Neural progenitor cell (in vitro differentiated cells): ENCODE results near the gene TNFSF13B. TPM values are rescaled to one million over a fixed set of nuclear protein-coding genes. Genes with fewer than 3 reads are reported as not detected.
"Not testable (repeated sequence)": the region's sequence is repeated elsewhere in the genome, so short reads cannot be mapped to it uniquely, and the experiment has no call there.

Experiments used
- DNase-seq: peaks from one replicate; pipeline ENCODE4 v3.0.0-alpha.2; 2016; ENCODE audit warnings: low spot score
- H2AFZ ChIP-seq: fragments of 200-600 bp; sonication (generic); replicated peaks from 2 replicates; pipeline ENCODE4 v1.6.1; 2016; ENCODE audit warnings: antibody characterized with exemption
- H3F3A ChIP-seq: fragments of 200-600 bp; sonication (generic); 2 replicates; pipeline ENCODE4 v1.6.1; 2016; ENCODE audit warnings: antibody characterized with exemption, low read depth
- H3K27ac ChIP-seq: fragments of 200-600 bp; sonication (generic); 2 replicates; pipeline ENCODE4 v1.5.1; 2016; ENCODE audit warnings: mild to moderate bottlenecking
- H3K27me3 ChIP-seq: fragments of 200-600 bp; sonication (generic); 2 replicates; pipeline ENCODE4 v1.6.1; 2016; ENCODE audit warnings: mild to moderate bottlenecking, moderate library complexity
- H3K36me3 ChIP-seq: fragments of 200-600 bp; sonication (generic); 2 replicates; pipeline ENCODE4 v1.5.1; 2016
- H3K4me1 ChIP-seq: fragments of 200-600 bp; sonication (generic); 2 replicates; pipeline ENCODE4 v1.6.1; 2016; ENCODE audit warnings: mixed run types
- H3K4me2 ChIP-seq: fragments of 200-600 bp; sonication (generic); 2 replicates; pipeline ENCODE4 v1.6.1; 2016
- H3K4me3 ChIP-seq: fragments of 200-600 bp; sonication (generic); 2 replicates; pipeline ENCODE4 v1.5.1; 2016
- H3K79me2 ChIP-seq: fragments of 200-600 bp; sonication (generic); 2 replicates; pipeline ENCODE4 v1.6.1; 2016; ENCODE audit warnings: low read depth
- H3K9ac ChIP-seq: fragments of 200-600 bp; sonication (generic); 2 replicates; pipeline ENCODE4 v1.6.1; 2016
- H3K9me3 ChIP-seq: fragments of 200-600 bp; sonication (generic); 2 replicates; pipeline ENCODE4 v1.5.1; 2016; ENCODE audit warnings: low read depth
- H4K20me1 ChIP-seq: fragments of 200-600 bp; sonication (generic); 2 replicates; pipeline ENCODE4 v1.6.1; 2016; ENCODE audit warnings: low read depth
- H3K27ac Mint-ChIP-seq: 3 replicates; pipeline ENCODE4 v1.8.0; 2021; ENCODE audit warnings: mixed read lengths
- H3K27me3 Mint-ChIP-seq: 2 replicates; pipeline ENCODE4 v1.8.0; 2022; ENCODE audit warnings: low read depth, mild to moderate bottlenecking, inconsistent platforms, moderate library complexity, mixed read lengths; ENCODE audit not compliant: insufficient read depth
- H3K36me3 Mint-ChIP-seq: 3 replicates; pipeline ENCODE4 v1.8.0; 2021; ENCODE audit warnings: mixed read lengths
- H3K4me1 Mint-ChIP-seq: 3 replicates; pipeline ENCODE4 v1.8.0; 2021; ENCODE audit warnings: mixed read lengths
- H3K4me3 Mint-ChIP-seq: 3 replicates; pipeline ENCODE4 v1.8.0; 2021; ENCODE audit warnings: mild to moderate bottlenecking, moderate library complexity, mixed read lengths
- H3K9me3 Mint-ChIP-seq: 3 replicates; pipeline ENCODE4 v1.8.0; 2020; ENCODE audit warnings: mixed read lengths
- EZH2 ChIP-seq: fragments of 200-600 bp; sonication (generic); IDR thresholded peaks from 2 replicates; pipeline ENCODE4 v1.6.1; 2017; ENCODE audit warnings: antibody characterized with exemption, mild to moderate bottlenecking, moderate library complexity
- EZH2phosphoT487 ChIP-seq: fragments of 200-600 bp; sonication (generic); IDR thresholded peaks from 2 replicates; pipeline ENCODE4 v1.6.1; 2017; ENCODE audit warnings: antibody characterized with exemption
- total RNA-seq: library from RNA; depleted of rRNA; stranded (reverse); fragments of >200 nt; gene quantifications from 2 replicates; pipeline ENCODE4 v1.2.3, GENCODE V29; 2015; ENCODE audit warnings: low replicate concordance
- TF ChIP-seq, protein P1 (sequence below): fragments of 200-600 bp; sonication (generic); IDR thresholded peaks from 2 replicates; pipeline ENCODE4 v1.5.1; 2017; ENCODE audit warnings: antibody characterized with exemption, mild to moderate bottlenecking

The TNFSF13B gene
- total RNA-seq, 1 donor from 2014 or later, result 0.45 TPM

DNA sequence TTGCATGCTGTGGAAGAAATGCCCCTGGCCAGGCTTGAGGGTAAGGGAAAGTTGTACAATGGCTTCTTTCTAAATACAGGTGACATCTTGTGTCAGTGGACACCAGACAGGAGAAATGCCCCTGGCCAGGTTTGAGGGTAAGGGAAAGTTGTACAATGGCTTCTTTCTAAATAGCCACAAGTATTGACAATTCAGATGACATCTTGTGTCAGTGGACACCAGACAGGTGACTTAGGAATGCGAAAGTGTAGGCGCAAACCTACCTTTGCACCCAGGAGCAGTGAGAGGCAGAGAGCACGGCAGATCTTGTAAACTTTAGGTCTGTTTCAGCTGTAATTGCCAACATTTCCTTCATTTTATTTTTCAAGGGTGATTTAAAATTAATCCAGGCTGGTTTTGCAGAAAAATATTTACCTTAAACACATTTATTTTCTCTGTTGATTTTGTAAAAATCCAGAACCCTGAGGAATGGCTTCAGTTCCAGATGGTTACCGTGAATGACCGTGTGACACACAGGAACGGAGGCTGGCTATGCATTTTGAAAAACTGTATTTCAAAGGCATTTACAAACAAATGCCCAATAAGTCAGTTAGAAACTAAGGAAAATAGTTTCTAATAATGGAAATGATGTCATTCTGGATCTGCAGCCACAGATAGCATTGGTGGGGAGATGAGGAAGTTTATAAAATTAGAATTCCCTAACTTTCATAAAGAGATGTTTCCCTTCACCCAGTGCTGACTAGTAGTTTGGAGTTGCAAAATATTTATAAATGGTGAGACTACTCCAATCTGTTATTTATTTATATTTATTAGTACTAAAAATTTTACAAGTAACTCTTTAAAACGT, 34.9 kb downstream of the TNFSF13B start:
- no peaks in the 10 kb centered on the region for H3K9me3 Mint-ChIP-seq
- no peaks in the 10 kb centered on the region for H3K36me3 ChIP-seq
- H3K27ac Mint-ChIP-seq, result no peak overlapping the region
- H3K79me2 ChIP-seq, result no peaks in the 10 kb centered on the region
- no peak overlapping the region for H3K9ac ChIP-seq
- H3K4me1 Mint-ChIP-seq, result no peaks in the 10 kb centered on the region
- TF ChIP-seq EZH2, result no peak
- no peak for TF ChIP-seq EZH2phosphoT487
- TF ChIP-seq, protein P1, sequence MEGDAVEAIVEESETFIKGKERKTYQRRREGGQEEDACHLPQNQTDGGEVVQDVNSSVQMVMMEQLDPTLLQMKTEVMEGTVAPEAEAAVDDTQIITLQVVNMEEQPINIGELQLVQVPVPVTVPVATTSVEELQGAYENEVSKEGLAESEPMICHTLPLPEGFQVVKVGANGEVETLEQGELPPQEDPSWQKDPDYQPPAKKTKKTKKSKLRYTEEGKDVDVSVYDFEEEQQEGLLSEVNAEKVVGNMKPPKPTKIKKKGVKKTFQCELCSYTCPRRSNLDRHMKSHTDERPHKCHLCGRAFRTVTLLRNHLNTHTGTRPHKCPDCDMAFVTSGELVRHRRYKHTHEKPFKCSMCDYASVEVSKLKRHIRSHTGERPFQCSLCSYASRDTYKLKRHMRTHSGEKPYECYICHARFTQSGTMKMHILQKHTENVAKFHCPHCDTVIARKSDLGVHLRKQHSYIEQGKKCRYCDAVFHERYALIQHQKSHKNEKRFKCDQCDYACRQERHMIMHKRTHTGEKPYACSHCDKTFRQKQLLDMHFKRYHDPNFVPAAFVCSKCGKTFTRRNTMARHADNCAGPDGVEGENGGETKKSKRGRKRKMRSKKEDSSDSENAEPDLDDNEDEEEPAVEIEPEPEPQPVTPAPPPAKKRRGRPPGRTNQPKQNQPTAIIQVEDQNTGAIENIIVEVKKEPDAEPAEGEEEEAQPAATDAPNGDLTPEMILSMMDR, result no peak
- no peak overlapping the region for H3K4me2 ChIP-seq
- no peaks in the 10 kb centered on the region for H3K9me3 ChIP-seq
- H3K36me3 Mint-ChIP-seq, result no peaks in the 10 kb centered on the region
- H4K20me1 ChIP-seq, result no peaks in the 10 kb centered on the region
- no peak overlapping the region for H2AFZ ChIP-seq
- no peak overlapping the region for H3K4me3 Mint-ChIP-seq
- no peak overlapping the region for H3K4me3 ChIP-seq
- H3F3A ChIP-seq, result no peaks in the 10 kb centered on the region
- DNase-seq, result no peak
- no peaks in the 10 kb centered on the region for H3K27me3 Mint-ChIP-seq
- H3K27me3 ChIP-seq, result no peaks in the 10 kb centered on the region
- no peaks in the 10 kb centered on the region for H3K4me1 ChIP-seq
- H3K27ac ChIP-seq, result no peak overlapping the region

- TF ChIP-seq EZH2 (no peak), EZH2phosphoT487 (no peak)
- TF ChIP-seq, protein P1, result no peak
- Histone ChIP-seq H3K9ac (no peak overlapping the region), H3K79me2 (no peaks in the 10 kb centered on the region), H2AFZ (no peak overlapping the region), H4K20me1 (no peaks in the 10 kb centered on the region), H3K4me3 (no peak overlapping the region), H3K4me1 (no peaks in the 10 kb centered on the region), H3K27ac (no peak overlapping the region), H3K36me3 (no peaks in the 10 kb centered on the region), H3K27me3 (no peaks in the 10 kb centered on the region), H3F3A (no peaks in the 10 kb centered on the region), H3K4me2 (no peak overlapping the region), H3K9me3 (no peaks in the 10 kb centered on the region)
- no peaks in the 10 kb centered on the region for H3K9me3 Mint-ChIP-seq
- H3K4me1 Mint-ChIP-seq, result no peaks in the 10 kb centered on the region
- H3K36me3 Mint-ChIP-seq, result no peaks in the 10 kb centered on the region
- H3K27ac Mint-ChIP-seq, result no peak overlapping the region
- DNase-seq, result no peak
- no peak overlapping the region for H3K4me3 Mint-ChIP-seq
- H3K27me3 Mint-ChIP-seq, result no peaks in the 10 kb centered on the region
Measured at GRCh38 chr13:108305655-108306054, 36.1 kb downstream of the TNFSF13B start.

DNA sequence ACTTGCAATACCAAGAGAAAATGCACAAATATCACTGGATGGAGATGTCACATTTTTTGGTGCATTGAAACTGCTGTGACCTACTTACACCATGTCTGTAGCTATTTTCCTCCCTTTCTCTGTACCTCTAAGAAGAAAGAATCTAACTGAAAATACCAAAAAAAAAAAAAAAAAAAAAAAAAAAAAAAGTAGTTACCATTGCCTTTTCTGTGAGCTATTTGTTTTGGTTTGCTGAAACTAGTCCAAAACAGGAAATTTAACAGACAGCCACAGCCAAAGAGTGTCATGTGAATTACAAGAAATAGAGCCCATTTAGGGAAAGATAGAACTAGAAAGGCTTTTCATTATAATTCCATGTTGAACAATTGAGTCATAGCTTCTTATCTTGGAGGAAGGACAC, 37.3 kb downstream of the TNFSF13B start:
- Histone ChIP-seq H3K27me3 (no peaks in the 10 kb centered on the region), H3K4me1 (no peaks in the 10 kb centered on the region), H3F3A (no peaks in the 10 kb centered on the region), H3K36me3 (no peaks in the 10 kb centered on the region), H2AFZ (no peak overlapping the region), H4K20me1 (no peaks in the 10 kb centered on the region), H3K9ac (no peak overlapping the region), H3K27ac (no peak overlapping the region), H3K4me3 (no peak overlapping the region), H3K9me3 (no peaks in the 10 kb centered on the region), H3K4me2 (no peak overlapping the region), H3K79me2 (no peaks in the 10 kb centered on the region)
- Mint-ChIP-seq H3K9me3 (no peaks in the 10 kb centered on the region), H3K4me1 (no peaks in the 10 kb centered on the region), H3K36me3 (no peaks in the 10 kb centered on the region), H3K27me3 (no peaks in the 10 kb centered on the region), H3K4me3 (no peak overlapping the region), H3K27ac (no peak overlapping the region)
- TF ChIP-seq EZH2, result no peak
- no peak for TF ChIP-seq EZH2phosphoT487
- no peak for DNase-seq

DNA sequence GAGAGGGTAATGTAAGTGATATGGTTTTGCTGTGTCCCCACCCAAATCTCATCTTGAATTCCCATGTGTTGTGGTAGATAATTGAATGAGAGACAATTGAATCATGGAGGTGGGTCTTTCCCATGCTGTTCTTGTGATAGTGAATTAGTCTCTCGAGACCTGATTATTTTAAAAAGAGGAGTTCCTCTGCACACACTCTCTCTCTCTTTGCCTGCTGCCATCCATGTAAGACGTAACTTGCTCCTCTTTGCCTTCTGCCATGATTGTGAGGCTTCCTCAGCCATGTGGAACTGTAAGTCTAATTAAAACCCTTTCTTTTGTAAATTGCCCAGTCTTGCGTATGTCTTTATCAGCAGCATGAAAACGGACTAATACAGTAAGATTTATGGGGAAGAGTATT, 42.1 kb downstream of the TNFSF13B start:
- not testable (repeated sequence) for H3K4me1 ChIP-seq, H3K9ac ChIP-seq, H3F3A ChIP-seq, H4K20me1 ChIP-seq, H3K27ac Mint-ChIP-seq, H3K27ac ChIP-seq, H3K27me3 ChIP-seq, H3K79me2 ChIP-seq, DNase-seq, H3K27me3 Mint-ChIP-seq, H3K36me3 ChIP-seq, H2AFZ ChIP-seq, H3K4me3 Mint-ChIP-seq, H3K4me3 ChIP-seq, H3K36me3 Mint-ChIP-seq, H3K9me3 ChIP-seq, H3K4me2 ChIP-seq, H3K4me1 Mint-ChIP-seq, H3K9me3 Mint-ChIP-seq
